ENCODE results near the gene SYF2. TPM values are rescaled to one million over a fixed set of nuclear protein-coding genes. Genes with fewer than 3 reads are reported as not detected.
A peak's percentile ranks its signal among the peaks of the same experiment; 100 is the strongest.

SYF2 gene
- total RNA-seq, 1 donor from 2014 or later, result 43.5 TPM

GRCh38 chr1:25185409-25186160 lies 46.7 kb downstream of the SYF2 start:
- H3K27me3 Mint-ChIP-seq, result peaks cover 6% of the 10 kb centered on the region
- no peak overlapping the region for H3K27ac Mint-ChIP-seq
- DNase-seq (ENCODE audit: low spot score, unreplicated experiment), result no peak
- no peak for TF ChIP-seq CTCF (IDR thresholded peaks at IDR 0.05; ENCODE audit: unreplicated experiment)
- H3K4me1 Mint-ChIP-seq (ENCODE audit: low read depth), result peaks cover 4% of the 10 kb centered on the region
- H3K36me3 Mint-ChIP-seq (ENCODE audit: insufficient read depth), result no peaks in the 10 kb centered on the region
- H3K4me3 Mint-ChIP-seq (ENCODE audit: low read depth), result no peak overlapping the region
- no peaks in the 10 kb centered on the region for H3K9me3 Mint-ChIP-seq (ENCODE audit: low read depth)

GRCh38 chr1:25184001-25184762 lies 48.1 kb downstream of the SYF2 start:
- Mint-ChIP-seq H3K27me3 (peaks cover 3% of the 10 kb centered on the region), H3K4me1 (ENCODE audit: low read depth) (peaks cover 4% of the 10 kb centered on the region), H3K36me3 (ENCODE audit: insufficient read depth) (no peaks in the 10 kb centered on the region), H3K4me3 (ENCODE audit: low read depth) (no peak overlapping the region), H3K9me3 (ENCODE audit: low read depth) (no peaks in the 10 kb centered on the region), H3K27ac (peak overlapping the region; percentile 84)
- no peak for DNase-seq (ENCODE audit: low spot score, unreplicated experiment)
- TF ChIP-seq CTCF (IDR thresholded peaks at IDR 0.05; ENCODE audit: unreplicated experiment), result no peak

GRCh38 chr1:25183126-25183980 lies 48.9 kb downstream of the SYF2 start:
- Mint-ChIP-seq H3K27me3 (peaks cover 3% of the 10 kb centered on the region), H3K4me1 (ENCODE audit: low read depth) (peaks cover 4% of the 10 kb centered on the region), H3K36me3 (ENCODE audit: insufficient read depth) (no peaks in the 10 kb centered on the region), H3K9me3 (ENCODE audit: low read depth) (no peaks in the 10 kb centered on the region), H3K4me3 (ENCODE audit: low read depth) (no peak overlapping the region), H3K27ac (peak overlapping the region; percentile 84)
- no peak for DNase-seq (ENCODE audit: low spot score, unreplicated experiment)
- no peak for TF ChIP-seq CTCF (IDR thresholded peaks at IDR 0.05; ENCODE audit: unreplicated experiment)

- H3K27ac Mint-ChIP-seq, result no peak overlapping the region
Observed at GRCh38 chr1:25182629-25183028, 49.7 kb downstream of the SYF2 start.

More at GRCh38 chr1:25182629-25183028, 49.7 kb downstream of the SYF2 start:
- H3K4me3 Mint-ChIP-seq (ENCODE audit: low read depth), result no peak overlapping the region
- no peak for TF ChIP-seq CTCF (IDR thresholded peaks at IDR 0.05; ENCODE audit: unreplicated experiment)
- DNase-seq (ENCODE audit: low spot score, unreplicated experiment), result no peak
- peaks cover 2% of the 10 kb centered on the region for H3K9me3 Mint-ChIP-seq (ENCODE audit: low read depth)
- H3K36me3 Mint-ChIP-seq (ENCODE audit: insufficient read depth), result no peaks in the 10 kb centered on the region
- H3K4me1 Mint-ChIP-seq (ENCODE audit: low read depth), result peaks cover 4% of the 10 kb centered on the region
- H3K27me3 Mint-ChIP-seq, result peaks cover 3% of the 10 kb centered on the region

Data from progenitor cell of endocrine pancreas (in vitro differentiated cells).